A549 (cell line): ENCODE measurements around the gene FAM20A. TPM values are rescaled to one million over a fixed set of nuclear protein-coding genes. Genes with fewer than 3 reads are reported as not detected.

Experiments
- ATAC-seq, 2 experiments: fragments of 200-7000 bp in 1 of 2; fragments of >200 bp in 1 of 2; cut with Nextera tagmentation in 1 of 2; cut with Tn5 transposase in 1 of 2; 3 replicates each; pipeline versions ENCODE4 v1.8.0 to v1.9.1; 2018 to 2020; ENCODE audit warnings: mild to moderate bottlenecking in 1 of 2, moderate library complexity in 1 of 2
- CTCF ChIA-PET: fragments of 300-600 bp; sonication (Branson Sonifier 250); formaldehyde crosslinking; extraction: SDS; loops from one replicate; lab custom pipeline; 2021; ENCODE audit warnings: antibody characterized with exemption, inconsistent platforms; lab: Yijun Ruan, JAX
- POLR2A ChIA-PET: fragments of 350-600 bp; formaldehyde crosslinking; extraction: SDS; loops from one replicate; lab custom pipeline; 2021; ENCODE audit warnings: antibody characterized with exemption, inconsistent platforms; lab: Yijun Ruan, JAX
- DNase-seq, 2 experiments: peaks; one replicate each; pipeline versions ENCODE4 v3.0.0 to v3.0.0-alpha.2; 2011 to 2016; ENCODE audit warnings: low read depth in 1 of 2, low spot score in 1 of 2
- FAIRE-seq: peaks from 2 replicates; lab custom pipeline; 2011; peaks lifted over from hg19 to GRCh38; lab: Jason Lieb, UNC
- H3K27ac ChIP-seq, 2 experiments: fragments of >200 bp; sonication (Bioruptor Twin); formaldehyde crosslinking; 3 replicates each; pipeline ENCODE4 v1.5.1; 2016 to 2017
- H3K4me1 ChIP-seq: fragments of >200 bp; sonication (Bioruptor Twin); formaldehyde crosslinking; 3 replicates; pipeline ENCODE4 v1.6.1; 2016
- H3K4me2 ChIP-seq: fragments of >200 bp; sonication (Bioruptor Twin); formaldehyde crosslinking; 3 replicates; pipeline ENCODE4 v1.6.1; 2016
- H3K4me3 ChIP-seq: fragments of >200 bp; sonication (Bioruptor Twin); formaldehyde crosslinking; 3 replicates; pipeline ENCODE4 v1.5.1; 2016
- H3K9me3 ChIP-seq: fragments of >200 bp; sonication (Bioruptor Twin); formaldehyde crosslinking; 3 replicates; pipeline ENCODE4 v1.6.1; 2016
- ATOH8 ChIP-seq: fragments of 250-450 bp; sonication (Bioruptor Pico); IDR thresholded peaks from 2 replicates; pipeline ENCODE4 v1.5.0; 2020; ENCODE audit warnings: low read depth, mild to moderate bottlenecking, moderate library complexity
- BHLHE40 ChIP-seq: IDR thresholded peaks from 2 replicates; pipeline ENCODE4 v1.6.1; 2012; ENCODE audit warnings: low read depth, low read length, inconsistent platforms
- CBX8 ChIP-seq: fragments of 200-600 bp; sonication (generic); IDR thresholded peaks from 2 replicates; pipeline ENCODE4 v1.6.1; 2016
- CEBPB ChIP-seq, 2 experiments: fragments of >200 bp in 1 of 2; sonication (Bioruptor Twin) in 1 of 2; formaldehyde crosslinking in 1 of 2; IDR thresholded peaks; 2 replicates each; pipeline ENCODE4 v1.6.1; 2012 to 2016
- CHD4 ChIP-seq: fragments of 200-600 bp; sonication (generic); IDR thresholded peaks from 2 replicates; pipeline ENCODE4 v1.6.1; 2016; ENCODE audit warnings: antibody characterized with exemption, mild to moderate bottlenecking, borderline replicate concordance
- E2F6 ChIP-seq: IDR thresholded peaks from 2 replicates; pipeline ENCODE4 v1.6.1; 2012; ENCODE audit warnings: low read depth, borderline replicate concordance
- EHF ChIP-seq: fragments of 250-450 bp; sonication (Bioruptor Pico); IDR thresholded peaks from 2 replicates; pipeline ENCODE4 v1.5.0; 2020; ENCODE audit warnings: mild to moderate bottlenecking
- ELK1 ChIP-seq: fragments of 150-350 bp; IDR thresholded peaks from 2 replicates; pipeline ENCODE4 v1.6.1; 2014; ENCODE audit warnings: low read depth, mild to moderate bottlenecking, low read length
- EP300 ChIP-seq, 2 experiments: fragments of >200 bp; sonication (Bioruptor Twin); formaldehyde crosslinking; IDR thresholded peaks; 2 replicates in 1 of 2; 3 replicates in 1 of 2; pipeline ENCODE4 v1.6.1; 2016 to 2017
- ESRRA ChIP-seq: fragments of 150-350 bp; IDR thresholded peaks from 2 replicates; pipeline ENCODE4 v1.6.1; 2014; ENCODE audit warnings: mild to moderate bottlenecking, low read length, borderline replicate concordance
- FOSB ChIP-seq: fragments of 250-450 bp; sonication (Bioruptor Pico); IDR thresholded peaks from 2 replicates; pipeline ENCODE4 v1.5.0; 2020; ENCODE audit warnings: mild to moderate bottlenecking, moderate library complexity
- FOXS1 ChIP-seq: fragments of 250-450 bp; sonication (Bioruptor Pico); IDR thresholded peaks from 2 replicates; pipeline ENCODE4 v1.5.0; 2020; ENCODE audit warnings: mild to moderate bottlenecking, moderate library complexity
- HEYL ChIP-seq: fragments of 250-450 bp; sonication (Bioruptor Pico); IDR thresholded peaks from 2 replicates; pipeline ENCODE4 v1.8.0; 2021; ENCODE audit warnings: mild to moderate bottlenecking, moderate library complexity
- HOXB5 ChIP-seq: fragments of 250-450 bp; sonication (Bioruptor Pico); IDR thresholded peaks from 2 replicates; pipeline ENCODE4 v1.5.0; 2020; ENCODE audit warnings: mild to moderate bottlenecking, moderate library complexity
- KDM1A ChIP-seq: fragments of 200-600 bp; sonication (generic); IDR thresholded peaks from 2 replicates; pipeline ENCODE4 v1.6.1; 2016; ENCODE audit warnings: low read depth, mild to moderate bottlenecking
- KDM5A ChIP-seq: fragments of 200-600 bp; sonication (generic); IDR thresholded peaks from 2 replicates; pipeline ENCODE4 v1.6.1; 2016; ENCODE audit warnings: antibody characterized with exemption, mild to moderate bottlenecking
- NPAS2 ChIP-seq: fragments of 250-450 bp; sonication (Bioruptor Pico); IDR thresholded peaks from 2 replicates; pipeline ENCODE4 v1.8.0; 2022; ENCODE audit warnings: mild to moderate bottlenecking, moderate library complexity, borderline replicate concordance
- NR3C1 ChIP-seq: fragments of >200 bp; sonication (Bioruptor Twin); formaldehyde crosslinking; IDR thresholded peaks from 3 replicates; pipeline ENCODE4 v1.6.1; 2017
- POLR2AphosphoS2 ChIP-seq: conservative IDR thresholded peaks from 2 replicates; pipeline ENCODE4 v1.6.1; 2012; ENCODE audit warnings: low read length, improper control_type of control experiment, inconsistent platforms
- RAD21 ChIP-seq, 2 experiments: fragments of >200 bp in 1 of 2; sonication (Bioruptor Twin) in 1 of 2; formaldehyde crosslinking in 1 of 2; IDR thresholded peaks in 1 of 2; conservative IDR thresholded peaks in 1 of 2; 2 replicates in 1 of 2; 3 replicates in 1 of 2; pipeline ENCODE4 v1.6.1; 2012 to 2018; ENCODE audit warnings: inconsistent platforms in 1 of 2
- TFCP2L1 ChIP-seq: fragments of 250-450 bp; sonication (Bioruptor Pico); IDR thresholded peaks from 2 replicates; pipeline ENCODE4 v1.5.0; 2021; ENCODE audit warnings: mild to moderate bottlenecking
- WGBS: methylation state at CpG from one replicate; pipeline ENCODE4 v1.1.6; 2017; ENCODE audit errors: missing lambda C conversion rate; 5-methylcytosine and 5-hydroxymethylcytosine counted together
- polyA plus RNA-seq, 4 experiments: library from polyadenylated mRNA; depleted of rRNA in 3 of 4; stranded (reverse); fragments of >200 nt; fragmentation: RNase III in 1 of 4; extraction: RNeasy Plus Mini Kit Qiagen cat#74134 plus additional on column Dnase treatment in 1 of 4; gene quantifications; 2 replicates in 3 of 4; 3 replicates in 1 of 4; pipeline ENCODE4 v1.2.3, GENCODE V29; 2011 to 2017
- TF ChIP-seq, protein P1 (sequence below): fragments of >200 bp; sonication (Bioruptor Twin); formaldehyde crosslinking; IDR thresholded peaks from 3 replicates; pipeline ENCODE4 v1.5.1; 2016

FAM20A gene
- polyA plus RNA-seq, 2 of the 4 experiments (the other 2 are of a cell fraction): 0.05 to 0.09 TPM

DNA sequence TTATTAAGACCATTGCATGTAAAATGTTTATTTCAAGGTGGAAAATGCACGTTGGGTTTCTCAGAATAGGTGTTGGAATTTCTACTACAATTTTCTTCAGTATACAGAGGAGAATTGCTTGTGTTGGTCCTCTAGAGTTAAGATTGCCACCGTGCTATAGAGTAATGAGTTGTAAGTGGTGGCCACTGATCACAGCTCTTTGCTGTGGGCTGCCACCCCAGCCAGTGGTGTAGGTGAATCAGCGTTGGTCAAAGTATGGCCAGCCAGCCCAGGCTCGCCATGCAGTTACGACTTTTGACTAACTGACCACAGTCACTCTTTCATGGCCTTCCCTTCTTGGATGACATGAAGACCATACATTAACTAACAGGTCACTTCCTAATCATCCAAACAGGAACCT, 101.6 kb downstream of the FAM20A start (continued):
- no peak for TF ChIP-seq ELK1
- no peak for TF ChIP-seq HEYL (CRISPR knock-in tag)
- no peak for TF ChIP-seq EHF
- no peak for TF ChIP-seq CBX8
- no peak for TF ChIP-seq CHD4

DNA sequence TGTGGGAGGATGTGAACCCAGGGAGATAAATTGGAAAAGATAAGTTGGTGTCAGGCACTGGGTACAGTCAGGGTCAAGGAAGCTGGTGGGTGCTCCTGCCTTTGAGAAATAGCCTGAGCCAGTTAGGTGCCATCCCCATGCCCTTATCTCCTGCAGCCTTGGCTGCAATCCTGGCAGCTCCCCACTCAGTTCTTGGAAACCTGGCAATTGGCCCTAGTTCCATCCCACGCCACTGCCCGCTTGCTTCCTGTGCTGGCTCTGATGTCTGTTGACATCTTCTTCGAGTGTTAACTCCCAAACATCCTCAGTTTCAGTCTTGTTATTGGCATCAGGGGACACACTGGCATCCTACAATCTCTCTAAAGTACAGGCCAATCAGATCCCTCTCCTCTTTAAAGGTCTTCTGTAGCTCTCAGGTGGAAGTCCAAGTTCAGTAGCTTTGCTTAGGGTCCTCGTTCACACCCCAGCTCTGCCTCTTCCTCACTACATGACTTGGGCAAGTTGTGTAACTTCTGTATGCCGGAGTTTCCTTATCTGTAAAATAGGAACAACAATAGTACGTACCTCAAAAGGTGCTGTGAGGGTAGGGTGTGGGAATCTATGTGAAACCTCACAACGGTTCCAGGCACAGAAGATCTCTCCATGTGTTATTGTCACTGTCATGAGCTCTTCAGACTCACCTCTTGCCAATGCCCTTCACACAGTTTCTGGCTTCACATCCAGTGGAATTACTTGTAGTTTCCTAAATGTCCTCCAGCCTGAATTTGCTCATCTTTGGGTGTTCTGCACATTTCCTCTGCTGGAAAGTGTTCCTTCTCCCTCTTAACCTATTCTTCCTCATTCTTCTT, 102.5 kb downstream of the FAM20A start:
- no peak for ATAC-seq
- POLR2A ChIA-PET: interaction anchor here (1.2 kb wide), 1 partner anchor 13 kb away, joined by 4 read pairs; no protein-coding TSS in a partner anchor
- CTCF ChIA-PET: interaction anchor here (0.6 to 3.4 kb wide), 6 partner anchors 9 to 35 kb away, joined by 3 to 12 read pairs (median 4); no protein-coding TSS in a partner anchor
- TF ChIP-seq NPAS2: no peak
- H3K9me3 ChIP-seq: 0 out of 3 replicates have a peak, but pooled peaks cover 3% of the 10 kb centered on the region
- no peak overlapping the region for H3K4me3 ChIP-seq
- no peak for FAIRE-seq
- no peak overlapping the region for H3K4me2 ChIP-seq
- H3K27ac ChIP-seq: no peak overlapping the region
- H3K4me1 ChIP-seq: no peaks in the 10 kb centered on the region
- WGBS: 44% methylated on average over 7 of the region's 7 CpGs
- DNase-seq: no peak

DNA sequence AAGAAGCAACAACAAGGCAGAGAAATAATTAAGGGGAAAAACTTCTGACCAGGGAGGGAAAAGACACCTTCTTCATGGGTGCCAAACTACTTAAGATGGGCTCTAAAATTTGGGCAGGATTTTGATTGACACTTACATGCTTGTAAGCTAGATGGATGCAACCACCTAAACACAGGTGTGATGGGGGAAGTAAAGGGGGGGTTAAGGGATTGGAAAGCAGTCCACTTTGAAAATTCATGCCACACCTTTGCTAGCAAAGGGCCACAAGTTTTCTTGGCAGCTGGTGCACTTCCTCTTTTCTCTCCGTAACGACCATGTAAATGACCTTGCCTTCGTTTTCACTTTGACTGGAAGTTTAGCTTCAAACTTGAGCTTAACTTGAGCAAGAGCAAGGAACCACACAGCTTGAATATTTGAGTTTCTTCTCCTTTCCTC, 103.3 kb downstream of the FAM20A start:
- DNase-seq (no peak), FAIRE-seq (no peak), ATAC-seq (no peak)
- ChIA-PET CTCF (interaction anchor here (0.6 to 3.4 kb wide), 6 partner anchors 9 to 36 kb away, joined by 3 to 12 read pairs (median 3); partner anchors contain the start of gene PRKAR1A), POLR2A (interaction anchor here (0.6 kb wide), 1 partner anchor 9 kb away, joined by 8 read pairs; no protein-coding TSS in a partner anchor)
- WGBS: 43% methylated on average over 3 of the region's 3 CpGs
- H3K4me2 ChIP-seq: no peak overlapping the region
- H3K4me3 ChIP-seq: no peak overlapping the region
- TF ChIP-seq E2F6: no peak
- TF ChIP-seq RAD21 (conservative IDR thresholded peaks at IDR 0.05 in 1 of 2, IDR thresholded peaks at IDR 0.05 in 1 of 2): no peak
- TF ChIP-seq BHLHE40: no peak
- no peak for TF ChIP-seq EP300 (IDR thresholded peaks at IDR 0.05)
- no peak for TF ChIP-seq KDM1A
- TF ChIP-seq CEBPB (IDR thresholded peaks at IDR 0.05): no peak
- TF ChIP-seq ATOH8 (CRISPR knock-in tag): no peak
- TF ChIP-seq HOXB5 (CRISPR knock-in tag): no peak
- TF ChIP-seq TFCP2L1 (CRISPR knock-in tag): no peak
- no peak for TF ChIP-seq ESRRA
- TF ChIP-seq POLR2AphosphoS2: no peak
- no peak for TF ChIP-seq KDM5A
- TF ChIP-seq NR3C1: no peak
- no peak for TF ChIP-seq FOXS1 (CRISPR knock-in tag)
- TF ChIP-seq, protein P1, sequence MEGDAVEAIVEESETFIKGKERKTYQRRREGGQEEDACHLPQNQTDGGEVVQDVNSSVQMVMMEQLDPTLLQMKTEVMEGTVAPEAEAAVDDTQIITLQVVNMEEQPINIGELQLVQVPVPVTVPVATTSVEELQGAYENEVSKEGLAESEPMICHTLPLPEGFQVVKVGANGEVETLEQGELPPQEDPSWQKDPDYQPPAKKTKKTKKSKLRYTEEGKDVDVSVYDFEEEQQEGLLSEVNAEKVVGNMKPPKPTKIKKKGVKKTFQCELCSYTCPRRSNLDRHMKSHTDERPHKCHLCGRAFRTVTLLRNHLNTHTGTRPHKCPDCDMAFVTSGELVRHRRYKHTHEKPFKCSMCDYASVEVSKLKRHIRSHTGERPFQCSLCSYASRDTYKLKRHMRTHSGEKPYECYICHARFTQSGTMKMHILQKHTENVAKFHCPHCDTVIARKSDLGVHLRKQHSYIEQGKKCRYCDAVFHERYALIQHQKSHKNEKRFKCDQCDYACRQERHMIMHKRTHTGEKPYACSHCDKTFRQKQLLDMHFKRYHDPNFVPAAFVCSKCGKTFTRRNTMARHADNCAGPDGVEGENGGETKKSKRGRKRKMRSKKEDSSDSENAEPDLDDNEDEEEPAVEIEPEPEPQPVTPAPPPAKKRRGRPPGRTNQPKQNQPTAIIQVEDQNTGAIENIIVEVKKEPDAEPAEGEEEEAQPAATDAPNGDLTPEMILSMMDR: no peak
- no peak for TF ChIP-seq FOSB (CRISPR knock-in tag)
- no peaks in the 10 kb centered on the region for H3K4me1 ChIP-seq
- no peak overlapping the region for H3K27ac ChIP-seq
- no peaks in the 10 kb centered on the region for H3K9me3 ChIP-seq
